SU-DHL-6 (cell line): ENCODE measurements around the gene PRDX4.
"Not testable (repeated sequence)": the region's sequence is repeated elsewhere in the genome, so short reads cannot be mapped to it uniquely, and the experiment has no call there.

Source experiments
- H2AFZ ChIP-seq: fragments of 200-600 bp; sonication (generic); 2 replicates; pipeline ENCODE4 v1.6.1; 2014; ENCODE audit warnings: low read depth, mild to moderate bottlenecking, moderate library complexity, mixed read lengths, antibody characterized with exemption, low read length; ENCODE audit not compliant: severe bottlenecking
- H3F3A ChIP-seq: fragments of 200-600 bp; shearing (Covaris generic); 2 replicates; pipeline ENCODE4 v1.6.0; 2016; ENCODE audit warnings: antibody characterized with exemption, mild to moderate bottlenecking; ENCODE audit not compliant: insufficient read depth
- H3K27ac ChIP-seq: fragments of 200-600 bp; sonication (generic); 2 replicates; pipeline ENCODE4 v1.5.1; 2016; ENCODE audit warnings: low read depth, mild to moderate bottlenecking, low read length, moderate library complexity, mixed read lengths
- H3K27me3 ChIP-seq: fragments of 200-600 bp; sonication (generic), shearing (Covaris generic); 2 replicates; pipeline ENCODE4 v1.6.0; 2014; ENCODE audit warnings: mild to moderate bottlenecking, low read length
- H3K36me3 ChIP-seq: fragments of 200-600 bp; sonication (generic); 2 replicates; pipeline ENCODE4 v1.6.1; 2014; ENCODE audit warnings: mild to moderate bottlenecking, low read length, mixed read lengths
- H3K4me2 ChIP-seq: fragments of 300-600, 200-600 bp; shearing (Covaris generic), sonication (generic); 2 replicates; pipeline ENCODE4 v1.6.0; 2014; ENCODE audit warnings: low read length, low read depth, mild to moderate bottlenecking; ENCODE audit not compliant: poor library complexity, severe bottlenecking
- H3K4me3 ChIP-seq: fragments of 200-600 bp; sonication (generic); 2 replicates; pipeline ENCODE4 v1.5.1; 2014; ENCODE audit warnings: antibody characterized with exemption, low read length, mild to moderate bottlenecking, mixed read lengths; ENCODE audit not compliant: insufficient read depth, poor library complexity, severe bottlenecking
- H3K79me2 ChIP-seq: fragments of 200-600 bp; sonication (generic); 2 replicates; pipeline ENCODE4 v1.6.1; 2014; ENCODE audit warnings: mild to moderate bottlenecking, low read length, moderate library complexity; ENCODE audit not compliant: insufficient read depth
- H3K9ac ChIP-seq: fragments of 200-600 bp; sonication (generic); 2 replicates; pipeline ENCODE4 v1.7.0; 2014; ENCODE audit warnings: mild to moderate bottlenecking, low read length
- H3K9me2 ChIP-seq: fragments of 200-600 bp; sonication (generic); replicated peaks from 2 replicates; pipeline ENCODE4 v1.6.1; 2014; ENCODE audit warnings: low read length; ENCODE audit not compliant: insufficient read depth
- H3K9me3 ChIP-seq: fragments of 200-600 bp; sonication (generic); 2 replicates; pipeline ENCODE4 v1.6.1; 2014; ENCODE audit warnings: low read length, mixed read lengths; ENCODE audit not compliant: insufficient read depth
- H4K20me1 ChIP-seq: fragments of 200-600 bp; sonication (generic); 2 replicates; pipeline ENCODE4 v1.6.1; 2014; ENCODE audit warnings: low read depth, mild to moderate bottlenecking, antibody characterized with exemption, low read length, moderate library complexity, mixed read lengths
- EZH2phosphoT487 ChIP-seq: fragments of 200-600 bp; sonication (generic), shearing (Covaris generic); conservative IDR thresholded peaks from 2 replicates; pipeline ENCODE4 v1.6.1; 2018; ENCODE audit warnings: mild to moderate bottlenecking, antibody characterized with exemption, low read length, moderate library complexity, mixed read lengths
- TF ChIP-seq, protein P1 (sequence below): fragments of 200-600 bp; sonication (generic); IDR thresholded peaks from one replicate; pipeline ENCODE4 v1.5.1; 2017; ENCODE audit warnings: antibody characterized with exemption, mild to moderate bottlenecking, low read length, moderate library complexity; ENCODE audit not compliant: insufficient read depth, poor library complexity, severe bottlenecking

PRDX4 gene

GRCh38 chrX:23673108-23673507 lies 5.8 kb downstream of the PRDX4 start:
- no peak overlapping the region for H3K27ac ChIP-seq
- TF ChIP-seq EZH2phosphoT487: no peak
- TF ChIP-seq, protein P1, sequence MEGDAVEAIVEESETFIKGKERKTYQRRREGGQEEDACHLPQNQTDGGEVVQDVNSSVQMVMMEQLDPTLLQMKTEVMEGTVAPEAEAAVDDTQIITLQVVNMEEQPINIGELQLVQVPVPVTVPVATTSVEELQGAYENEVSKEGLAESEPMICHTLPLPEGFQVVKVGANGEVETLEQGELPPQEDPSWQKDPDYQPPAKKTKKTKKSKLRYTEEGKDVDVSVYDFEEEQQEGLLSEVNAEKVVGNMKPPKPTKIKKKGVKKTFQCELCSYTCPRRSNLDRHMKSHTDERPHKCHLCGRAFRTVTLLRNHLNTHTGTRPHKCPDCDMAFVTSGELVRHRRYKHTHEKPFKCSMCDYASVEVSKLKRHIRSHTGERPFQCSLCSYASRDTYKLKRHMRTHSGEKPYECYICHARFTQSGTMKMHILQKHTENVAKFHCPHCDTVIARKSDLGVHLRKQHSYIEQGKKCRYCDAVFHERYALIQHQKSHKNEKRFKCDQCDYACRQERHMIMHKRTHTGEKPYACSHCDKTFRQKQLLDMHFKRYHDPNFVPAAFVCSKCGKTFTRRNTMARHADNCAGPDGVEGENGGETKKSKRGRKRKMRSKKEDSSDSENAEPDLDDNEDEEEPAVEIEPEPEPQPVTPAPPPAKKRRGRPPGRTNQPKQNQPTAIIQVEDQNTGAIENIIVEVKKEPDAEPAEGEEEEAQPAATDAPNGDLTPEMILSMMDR: no peak
- H3K36me3 ChIP-seq: no peaks in the 10 kb centered on the region; the same call in 1 of the 2 replicates
- H3K4me2 ChIP-seq: no peak overlapping the region
- no peak overlapping the region for H3K9ac ChIP-seq
- H3K79me2 ChIP-seq: peaks cover 24% of the 10 kb centered on the region
- no peaks in the 10 kb centered on the region for H4K20me1 ChIP-seq
- no peak overlapping the region for H2AFZ ChIP-seq
- no peaks in the 10 kb centered on the region for H3K27me3 ChIP-seq
- H3K9me3 ChIP-seq: no peaks in the 10 kb centered on the region
- no peaks in the 10 kb centered on the region for H3F3A ChIP-seq
- H3K4me3 ChIP-seq: no peak overlapping the region
- no peaks in the 10 kb centered on the region for H3K9me2 ChIP-seq

DNA sequence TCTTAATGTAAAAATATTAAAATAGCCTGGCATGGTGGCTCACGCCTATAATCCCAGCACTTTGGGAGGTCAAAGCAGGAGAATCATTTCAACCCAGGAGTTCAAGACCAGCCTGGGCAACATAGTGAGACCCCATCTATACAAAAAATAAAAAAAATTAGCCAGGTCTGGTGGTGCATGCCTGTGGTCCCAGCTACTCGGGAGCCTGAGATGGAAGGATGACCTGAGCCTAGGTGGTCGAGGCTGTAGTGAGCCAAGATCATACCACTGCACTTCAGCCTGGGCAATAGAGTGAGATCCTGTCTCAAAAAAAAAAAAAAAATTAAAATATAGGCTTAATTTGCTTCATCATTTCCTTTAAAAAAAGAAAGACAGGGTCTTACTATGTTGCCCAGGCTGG lies 9.2 kb downstream of the PRDX4 start:
- not testable (repeated sequence) for H3K27ac ChIP-seq, H2AFZ ChIP-seq, H3K9ac ChIP-seq, H3K9me2 ChIP-seq, H3F3A ChIP-seq, H3K9me3 ChIP-seq, H4K20me1 ChIP-seq, H3K79me2 ChIP-seq, H3K4me2 ChIP-seq, H3K36me3 ChIP-seq, H3K4me3 ChIP-seq, H3K27me3 ChIP-seq

DNA sequence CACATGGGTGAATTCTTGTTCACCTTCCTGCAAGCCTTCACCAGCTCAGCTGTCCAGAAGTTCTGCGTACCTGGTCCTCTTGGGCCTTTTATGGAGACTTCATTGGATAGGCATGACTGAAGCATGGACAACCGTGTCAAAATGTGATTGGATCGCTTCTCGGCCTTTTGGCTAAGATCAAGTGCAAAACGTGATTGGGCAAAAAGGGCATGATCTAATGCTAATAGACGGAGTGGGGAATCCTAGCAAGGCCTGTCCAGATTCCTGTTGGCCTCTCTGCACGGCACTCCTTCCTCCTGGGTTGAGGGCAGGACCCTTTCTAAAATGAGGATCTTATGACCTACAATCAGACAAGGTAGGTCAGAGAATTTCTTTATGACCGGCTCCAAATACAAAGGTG lies 24.9 kb downstream of the PRDX4 start:
- no peak for TF ChIP-seq EZH2phosphoT487
- TF ChIP-seq, protein P1: no peak
- Histone ChIP-seq H3K9me2 (no peaks in the 10 kb centered on the region), H3K4me3 (no peak overlapping the region), H4K20me1 (no peaks in the 10 kb centered on the region), H2AFZ (no peak overlapping the region), H3K9me3 (no peaks in the 10 kb centered on the region), H3K27ac (no peak overlapping the region), H3K4me2 (no peak overlapping the region), H3K9ac (no peak overlapping the region), H3F3A (no peaks in the 10 kb centered on the region), H3K36me3 (no peaks in the 10 kb centered on the region), H3K27me3 (no peaks in the 10 kb centered on the region), H3K79me2 (no peaks in the 10 kb centered on the region)

DNA sequence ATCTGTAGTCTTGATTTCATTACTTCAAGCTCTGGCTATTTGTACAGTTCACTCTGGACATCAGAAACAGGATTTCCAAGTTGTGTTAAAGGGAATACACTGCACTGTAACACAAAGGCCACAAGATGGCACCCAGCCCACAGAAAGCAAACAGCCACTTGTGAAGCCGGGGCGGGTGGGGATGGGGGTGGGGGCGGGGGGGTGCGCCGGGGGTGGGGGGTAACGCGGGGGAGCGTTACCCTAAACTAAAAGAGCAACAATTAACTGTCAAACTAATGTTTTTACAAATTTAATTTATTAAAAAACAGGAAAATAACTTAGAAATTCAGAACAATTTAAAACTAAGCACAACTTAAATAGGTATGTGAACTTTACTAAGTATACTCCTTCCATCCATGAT lies 27.3 kb downstream of the PRDX4 start:
- no peak overlapping the region for H2AFZ ChIP-seq
- no peak overlapping the region for H3K27ac ChIP-seq
- no peaks in the 10 kb centered on the region for H4K20me1 ChIP-seq
- H3K79me2 ChIP-seq: no peaks in the 10 kb centered on the region
- H3K36me3 ChIP-seq: no peaks in the 10 kb centered on the region
- H3F3A ChIP-seq: no peaks in the 10 kb centered on the region
- no peaks in the 10 kb centered on the region for H3K9me2 ChIP-seq
- H3K4me2 ChIP-seq: peak overlapping the region; percentile 27
- no peak overlapping the region for H3K4me3 ChIP-seq
- no peaks in the 10 kb centered on the region for H3K27me3 ChIP-seq
- no peak for TF ChIP-seq EZH2phosphoT487
- TF ChIP-seq, protein P1: no peak
- H3K9ac ChIP-seq: no peak overlapping the region
- no peaks in the 10 kb centered on the region for H3K9me3 ChIP-seq
